ENCODE results near the gene CEP104.

Gene CEP104

GRCh38 chr1:3868464-3869006 lies 11.5 kb upstream of the CEP104 start:
- no peak for DNase-seq (ENCODE audit: low read depth in 3 of 3)

- no peak for DNase-seq (ENCODE audit: low read depth in 3 of 3)
Observed at GRCh38 chr1:3865606-3866160, 8.7 kb upstream of the CEP104 start.

GRCh38 chr1:3864884-3865283 lies 7.9 kb upstream of the CEP104 start:
- no peak for DNase-seq (ENCODE audit: low read depth in 3 of 3)

- DNase-seq (ENCODE audit: low read depth in 3 of 3): no peak
Observed at GRCh38 chr1:3863231-3863935, 6.4 kb upstream of the CEP104 start.

GRCh38 chr1:3858231-3858981 lies 1.4 kb upstream of the CEP104 start:
- DNase-seq (ENCODE audit: low read depth in 3 of 3): no peak

- DNase-seq (ENCODE audit: low read depth in 3 of 3): no peak
Observed at GRCh38 chr1:3857791-3858129, 749 bp upstream of the CEP104 start.

GRCh38 chr1:3852711-3853485 lies 4.1 kb downstream of the CEP104 start:
- no peak for DNase-seq (ENCODE audit: low read depth in 3 of 3)

GRCh38 chr1:3852091-3852490 lies 4.9 kb downstream of the CEP104 start:
- DNase-seq (ENCODE audit: low read depth in 3 of 3): no peak

- DNase-seq (ENCODE audit: low read depth in 3 of 3): no peak
Observed at GRCh38 chr1:3851292-3851691, 5.7 kb downstream of the CEP104 start.

GRCh38 chr1:3850857-3851256 lies 6.2 kb downstream of the CEP104 start:
- DNase-seq (ENCODE audit: low read depth in 3 of 3): no peak

- DNase-seq (ENCODE audit: low read depth in 3 of 3): no peak
Observed at GRCh38 chr1:3847081-3847480, 9.9 kb downstream of the CEP104 start.

GRCh38 chr1:3846541-3846940 lies 10.5 kb downstream of the CEP104 start:
- DNase-seq (ENCODE audit: low read depth in 3 of 3): no peak

GRCh38 chr1:3842912-3843311 lies 14.1 kb downstream of the CEP104 start:
- DNase-seq (ENCODE audit: low read depth in 3 of 3): no peak

GRCh38 chr1:3841491-3841890 lies 15.5 kb downstream of the CEP104 start:
- no peak for DNase-seq (ENCODE audit: low read depth in 3 of 3)

- DNase-seq (ENCODE audit: low read depth in 3 of 3): no peak
Observed at GRCh38 chr1:3838788-3839187, 18.2 kb downstream of the CEP104 start.

- no peak for DNase-seq (ENCODE audit: low read depth in 3 of 3)
Observed at GRCh38 chr1:3837685-3838084, 19.3 kb downstream of the CEP104 start.

- no peak for DNase-seq (ENCODE audit: low read depth in 3 of 3)
Observed at GRCh38 chr1:3837200-3837599, 19.8 kb downstream of the CEP104 start.

GRCh38 chr1:3836421-3836820 lies 20.6 kb downstream of the CEP104 start:
- no peak for DNase-seq (ENCODE audit: low read depth in 3 of 3)

- DNase-seq (ENCODE audit: low read depth in 3 of 3): no peak
Observed at GRCh38 chr1:3834701-3835100, 22.3 kb downstream of the CEP104 start.

GRCh38 chr1:3831689-3832088 lies 25.3 kb downstream of the CEP104 start:
- no peak for DNase-seq (ENCODE audit: low read depth in 3 of 3)

GRCh38 chr1:3828391-3828790 lies 28.6 kb downstream of the CEP104 start:
- no peak for DNase-seq (ENCODE audit: low read depth in 3 of 3)

GRCh38 chr1:3827813-3828307 lies 29.2 kb downstream of the CEP104 start:
- no peak for DNase-seq (ENCODE audit: low read depth in 3 of 3)

Data from stimulated activated CD4-positive, alpha-beta T cell treated with anti-CD3 and anti-CD28 coated beads, TNF-alpha, amount 100 ng/mL, for 24 hours (primary cell).